K562 (cell line): Measurements from ENCODE around the gene COX5A. TPM values are rescaled to one million over a fixed set of nuclear protein-coding genes. Genes with fewer than 3 reads are reported as not detected.

Source experiments
- ATAC-seq: fragments of 200-7000 bp; cut with Tn5 transposase; 3 replicates; pipeline ENCODE4 v1.9.1; 2020; ENCODE audit warnings: moderate library complexity
- BruUV-seq: library from RNA; stranded (reverse); fragments of 400-500 nt; replicated peaks from 2 replicates; lab custom pipeline; 2021; lab: Mats Ljungman, UMichigan
- CTCF ChIA-PET: fragments of 300-600 bp; formaldehyde crosslinking; extraction: SDS; loops from one replicate; lab custom pipeline; 2021; ENCODE audit warnings: low intra/inter-chr PET ratio; lab: Yijun Ruan, JAX
- POLR2A ChIA-PET: fragments of 300-600, 350-650 bp; sonication (Branson Sonifier 250); formaldehyde crosslinking; extraction: SDS; loops from one replicate; lab custom pipeline; 2021; ENCODE audit warnings: antibody characterized with exemption, inconsistent platforms; lab: Yijun Ruan, JAX
- DNase-seq, 4 experiments: peaks; one replicate each; pipeline versions ENCODE4 v3.0.0 to v3.0.0-alpha.2; 2011 to 2018; ENCODE audit warnings: low spot score in 3 of 4, mixed read lengths in 3 of 4; ENCODE audit errors: extremely low read depth in 1 of 4
- FAIRE-seq: peaks from 2 replicates; lab custom pipeline; 2011; peaks lifted over from hg19 to GRCh38; lab: Jason Lieb, UNC
- H2AFZ ChIP-seq: 2 replicates; pipeline ENCODE4 v1.6.0; 2011; ENCODE audit warnings: low read depth, low read length, control low read depth, inconsistent platforms
- H3K27ac ChIP-seq: fragments of 200-600 bp; 3 replicates; pipeline ENCODE4 v1.8.0; 2011; ENCODE audit warnings: low read depth, mild to moderate bottlenecking, control low read depth, inconsistent platforms, low read length, moderate library complexity, mixed read lengths; ENCODE audit errors: extremely low read depth
- H3K27me3 ChIP-seq, 2 experiments: fragments of 300-600 bp in 1 of 2; 2 replicates in 1 of 2; 3 replicates in 1 of 2; pipeline versions ENCODE4 v1.6.0 to v1.8.0; 2011; ENCODE audit warnings: inconsistent platforms in 2 of 2, low read length in 2 of 2, mild to moderate bottlenecking in 1 of 2, mixed read lengths in 1 of 2, moderate library complexity in 1 of 2; ENCODE audit not compliant: control insufficient read depth in 2 of 2, insufficient read depth in 2 of 2
- H3K36me3 ChIP-seq: fragments of 300-600 bp; 3 replicates; pipeline ENCODE4 v1.8.0; 2011; ENCODE audit warnings: mild to moderate bottlenecking, low read length, inconsistent platforms; ENCODE audit not compliant: control insufficient read depth, insufficient read depth
- H3K4me1 ChIP-seq, 2 experiments: fragments of 200-600 bp in 1 of 2; replicated peaks in 1 of 2; 2 replicates in 1 of 2; 3 replicates in 1 of 2; pipeline versions ENCODE4 v1.5.1 to v1.8.0; 2011; ENCODE audit warnings: inconsistent platforms in 2 of 2, low read length in 2 of 2, mild to moderate bottlenecking in 1 of 2, mixed read lengths in 1 of 2, moderate library complexity in 1 of 2; ENCODE audit not compliant: control insufficient read depth in 2 of 2, insufficient read depth in 2 of 2
- H3K4me2 ChIP-seq: 2 replicates; pipeline ENCODE4 v1.6.1; 2011; ENCODE audit warnings: low read length, control low read depth, inconsistent platforms, mixed read lengths; ENCODE audit not compliant: insufficient read depth
- H3K4me3 ChIP-seq: fragments of 200-600 bp; sonication (generic), shearing (Covaris generic); 2 replicates; pipeline ENCODE4 v1.5.1; 2016; ENCODE audit warnings: control low read depth, inconsistent platforms
- H3K79me2 ChIP-seq: fragments of 200-600 bp; 3 replicates; pipeline ENCODE4 v1.8.0; 2011; ENCODE audit warnings: low read length, inconsistent platforms; ENCODE audit not compliant: control insufficient read depth, insufficient read depth
- H3K9ac ChIP-seq, 2 experiments: 2 replicates each; pipeline versions ENCODE4 v1.6.0 to v1.6.1; 2011; ENCODE audit warnings: low read depth in 2 of 2, low read length in 2 of 2, control low read depth in 1 of 2, inconsistent platforms in 1 of 2, mild to moderate bottlenecking in 1 of 2, mixed read lengths in 1 of 2; ENCODE audit not compliant: insufficient read depth in 1 of 2
- H3K9me1 ChIP-seq: one replicate; pipeline ENCODE4 v1.6.0; 2011; ENCODE audit warnings: inconsistent platforms, mild to moderate bottlenecking, low read length, moderate library complexity; ENCODE audit not compliant: control insufficient read depth, insufficient read depth
- H3K9me3 ChIP-seq: replicated peaks from 2 replicates; pipeline ENCODE4 v1.5.1; 2011; ENCODE audit warnings: low read depth, low read length, inconsistent platforms; ENCODE audit not compliant: control insufficient read depth, insufficient read depth
- H4K20me1 ChIP-seq: replicated peaks from 2 replicates; pipeline ENCODE4 v1.6.1; 2011; ENCODE audit warnings: low read length, inconsistent platforms, mixed read lengths; ENCODE audit not compliant: control insufficient read depth, insufficient read depth
- ADNP ChIP-seq: fragments of 200-800 bp; sonication (Bioruptor generic); IDR thresholded peaks from 2 replicates; pipeline ENCODE4 v1.6.1; 2016; ENCODE audit warnings: missing genetic modification characterization, missing compliant biosample characterization
- CHD2 ChIP-seq: IDR thresholded peaks from 2 replicates; pipeline ENCODE4 v1.6.1; 2011; ENCODE audit warnings: low read depth, low read length
- ELF2 ChIP-seq: fragments of 250-450 bp; sonication (Bioruptor Pico); IDR thresholded peaks from 2 replicates; pipeline ENCODE4 v1.5.0; 2021; ENCODE audit warnings: mild to moderate bottlenecking
- IRF2 ChIP-seq: sonication (generic); formaldehyde crosslinking; IDR thresholded peaks from 2 replicates; pipeline ENCODE4 v1.8.1; 2022; ENCODE audit warnings: mild to moderate bottlenecking, missing genetic modification reagents
- KDM5B ChIP-seq: fragments of 200-600 bp; sonication (generic); IDR thresholded peaks from 2 replicates; pipeline ENCODE4 v1.6.1; 2012; ENCODE audit warnings: low read depth, mild to moderate bottlenecking, moderate library complexity, low read length, control low read depth, inconsistent platforms; ENCODE audit not compliant: insufficient replicate concordance
- MTA2 ChIP-seq: fragments of 450-650 bp; IDR thresholded peaks from 2 replicates; pipeline ENCODE4 v1.6.1; 2016; ENCODE audit warnings: low read depth
- SNIP1 ChIP-seq: fragments of 450-650 bp; IDR thresholded peaks from 2 replicates; pipeline ENCODE4 v1.7.1; 2017; ENCODE audit warnings: low read depth, mild to moderate bottlenecking
- SREBF1 ChIP-seq: fragments of 150-350 bp; IDR thresholded peaks from 2 replicates; pipeline ENCODE4 v1.6.1; 2014; ENCODE audit warnings: antibody characterized with exemption, low read depth, low read length, borderline replicate concordance
- STAG1 ChIP-seq: sonication (generic); formaldehyde crosslinking; IDR thresholded peaks from 2 replicates; pipeline ENCODE4 v1.5.0; 2020; ENCODE audit warnings: missing genetic modification reagents, borderline replicate concordance
- TCFL5 ChIP-seq: fragments of 250-450 bp; sonication (Bioruptor Pico); conservative IDR thresholded peaks from 2 replicates; pipeline ENCODE4 v1.6.1; 2021; ENCODE audit warnings: mild to moderate bottlenecking, moderate library complexity, matching md5 sums
- TEAD2 ChIP-seq: fragments of 450-650 bp; IDR thresholded peaks from 2 replicates; pipeline ENCODE4 v1.6.1; 2016; ENCODE audit warnings: missing genetic modification characterization, control low read depth, missing compliant biosample characterization
- ZNF146 ChIP-seq: IDR thresholded peaks from one replicate; pipeline ENCODE4 v1.6.1; 2018; ENCODE audit warnings: missing compliant biosample characterization; ENCODE audit not compliant: unreplicated experiment
- ZNF184 ChIP-seq: sonication (generic); formaldehyde crosslinking; IDR thresholded peaks from 2 replicates; pipeline ENCODE4 v1.5.0; 2020; ENCODE audit warnings: missing genetic modification reagents
- ZNF583 ChIP-seq: fragments of 250-450 bp; sonication (Bioruptor Pico); IDR thresholded peaks from 2 replicates; pipeline ENCODE4 v1.4.0; 2020
- ZNF584 ChIP-seq: fragments of 200-800 bp; sonication (Bioruptor generic); IDR thresholded peaks from 2 replicates; pipeline ENCODE4 v1.6.1; 2016; ENCODE audit warnings: low read depth, mild to moderate bottlenecking, missing genetic modification characterization, missing compliant biosample characterization
- ZNF717 ChIP-seq: fragments of 250-450 bp; sonication (Bioruptor Pico); IDR thresholded peaks from 2 replicates; pipeline ENCODE4 v1.5.0; 2021
- WGBS: fragments of 100-300 bp; shearing (Covaris generic); methylation state at CpG from one replicate; pipeline ENCODE4 v1.1.6; 2016; ENCODE audit warnings: low coverage, mixed read lengths; ENCODE audit not compliant: insufficient coverage; ENCODE audit errors: missing lambda C conversion rate; 5-methylcytosine and 5-hydroxymethylcytosine counted together
- in situ Hi-C: fragments of 300-500 bp; cut with MboI; formaldehyde crosslinking; loops from 4 replicates; pipeline ENCODE4 v1.15.0; 2018; ENCODE audit warnings: inconsistent platforms, mixed read lengths
- intact Hi-C: fragments of 100-400 bp; cut with micrococcal nuclease; formaldehyde crosslinking; loops from 2 replicates; pipeline ENCODE4 v1.14.2; 2022
- polyA plus RNA-seq, 8 experiments: library from polyadenylated mRNA; depleted of rRNA in 4 of 8; stranded (reverse) in 5 of 8; unstranded in 3 of 8; fragments of >200 nt; fragmentation: Nextera tagmentation in 2 of 8; fragmentation: Illumina TruSeq in 1 of 8; extraction: Ambion mirVana in 2 of 8; extraction: Trizol in 1 of 8; gene quantifications; 2 replicates each; pipeline versions ENCODE4 v1.2.1 to v1.2.3, GENCODE V29; 2011 to 2014; ENCODE audit warnings: inconsistent platforms in 1 of 8, missing spikeins in 1 of 8
- total RNA-seq, 7 experiments: library from RNA; depleted of rRNA in 6 of 7; stranded (reverse); fragments of >200 nt in 6 of 7; fragmentation: Illumina TruSeq in 2 of 7; extraction: Trizol in 2 of 7; gene quantifications; 2 replicates each; pipeline versions ENCODE4 v1.2.1 to v1.2.3, GENCODE V29; 2011 to 2021; ENCODE audit warnings: low replicate concordance in 1 of 7
- TF ChIP-seq, protein P1 (sequence below): fragments of 450-650 bp; IDR thresholded peaks from 2 replicates; pipeline ENCODE4 v1.6.1; 2016; ENCODE audit warnings: mild to moderate bottlenecking
- TF ChIP-seq, protein P2 (sequence below): fragments of 250-450 bp; sonication (Bioruptor Pico); IDR thresholded peaks from 2 replicates; pipeline ENCODE4 v1.6.1; 2021; ENCODE audit warnings: mild to moderate bottlenecking
- TF ChIP-seq, protein P3 (sequence below): fragments of 450-650 bp; IDR thresholded peaks from 2 replicates; pipeline ENCODE4 v1.6.1; 2018; ENCODE audit warnings: mild to moderate bottlenecking, low read depth; ENCODE audit not compliant: partially characterized antibody
- TF ChIP-seq, protein P4 (sequence below): sonication (generic); formaldehyde crosslinking; IDR thresholded peaks from 2 replicates; pipeline ENCODE4 v1.8.1; 2023; ENCODE audit warnings: mild to moderate bottlenecking, missing genetic modification reagents

The COX5A gene
- total and polyA plus RNA-seq, 9 of the 15 experiments (the other 6 are each of a cell fraction or from before 2014, with no cell fraction given): 86.8 to 553 (median 371) TPM

DNA sequence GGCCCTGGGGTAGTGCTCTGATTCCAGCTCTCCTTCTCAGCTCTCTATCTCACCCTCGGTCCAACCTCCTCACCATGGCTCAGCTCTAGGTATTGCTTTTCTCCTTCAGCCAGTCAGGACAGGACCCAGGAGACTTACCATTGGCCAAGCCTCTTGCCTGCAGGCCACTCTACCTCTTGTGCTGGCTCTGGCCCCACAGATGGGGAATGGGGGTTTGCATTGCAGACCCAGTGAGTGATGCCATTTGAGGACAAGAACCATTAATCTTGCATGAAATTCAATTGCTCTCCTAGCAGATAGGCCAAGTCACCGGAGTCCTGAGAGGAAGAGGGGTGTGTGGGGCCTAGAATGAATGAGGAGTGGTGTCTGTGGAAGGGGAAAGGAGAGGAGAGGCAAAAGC, 24.8 kb upstream of the COX5A start:
- CTCF ChIA-PET: no interaction called here
- H3K9me3 ChIP-seq: no peaks in the 10 kb centered on the region
- in situ Hi-C loops (no loop called here), intact Hi-C loops (no loop called here)
- FAIRE-seq (no peak), ATAC-seq (no peak), DNase-seq (no peak)
- no peak overlapping the region for H3K4me3 ChIP-seq
- POLR2A ChIA-PET: interaction anchor here (1.6 kb wide), 1 partner anchor 8 kb away, joined by 6 read pairs; no protein-coding TSS in a partner anchor
- no peak overlapping the region for H3K9ac ChIP-seq
- no TSS peak for BruUV-seq
- H3K36me3 ChIP-seq: no peaks in the 10 kb centered on the region
- no peak overlapping the region for H2AFZ ChIP-seq
- H3K9me1 ChIP-seq: no peaks in the 10 kb centered on the region
- H3K4me1 ChIP-seq: peaks cover 0 to 14% of the 10 kb centered on the region in 2 experiments; a peak in 2 of 5 replicates
- 0% methylated on average over 2 of the region's 2 CpGs for WGBS
- peaks cover 7% of the 10 kb centered on the region for H4K20me1 ChIP-seq
- no peaks in the 10 kb centered on the region for H3K79me2 ChIP-seq
- H3K27ac ChIP-seq: no peak overlapping the region
- TF ChIP-seq STAG1 (no peak), ZNF146 (no peak), SREBF1 (no peak), ZNF184 (CRISPR knock-in tag) (no peak), ELF2 (CRISPR knock-in tag) (no peak), MTA2 (no peak), SNIP1 (no peak), TCFL5 (no peak), IRF2 (no peak), KDM5B (no peak), ZNF717 (CRISPR knock-in tag) (no peak), ZNF583 (CRISPR knock-in tag) (no peak), ADNP (tag) (no peak), ZNF584 (CRISPR knock-in tag) (no peak), CHD2 (no peak), TEAD2 (tag) (no peak)
- TF ChIP-seq, protein P1, sequence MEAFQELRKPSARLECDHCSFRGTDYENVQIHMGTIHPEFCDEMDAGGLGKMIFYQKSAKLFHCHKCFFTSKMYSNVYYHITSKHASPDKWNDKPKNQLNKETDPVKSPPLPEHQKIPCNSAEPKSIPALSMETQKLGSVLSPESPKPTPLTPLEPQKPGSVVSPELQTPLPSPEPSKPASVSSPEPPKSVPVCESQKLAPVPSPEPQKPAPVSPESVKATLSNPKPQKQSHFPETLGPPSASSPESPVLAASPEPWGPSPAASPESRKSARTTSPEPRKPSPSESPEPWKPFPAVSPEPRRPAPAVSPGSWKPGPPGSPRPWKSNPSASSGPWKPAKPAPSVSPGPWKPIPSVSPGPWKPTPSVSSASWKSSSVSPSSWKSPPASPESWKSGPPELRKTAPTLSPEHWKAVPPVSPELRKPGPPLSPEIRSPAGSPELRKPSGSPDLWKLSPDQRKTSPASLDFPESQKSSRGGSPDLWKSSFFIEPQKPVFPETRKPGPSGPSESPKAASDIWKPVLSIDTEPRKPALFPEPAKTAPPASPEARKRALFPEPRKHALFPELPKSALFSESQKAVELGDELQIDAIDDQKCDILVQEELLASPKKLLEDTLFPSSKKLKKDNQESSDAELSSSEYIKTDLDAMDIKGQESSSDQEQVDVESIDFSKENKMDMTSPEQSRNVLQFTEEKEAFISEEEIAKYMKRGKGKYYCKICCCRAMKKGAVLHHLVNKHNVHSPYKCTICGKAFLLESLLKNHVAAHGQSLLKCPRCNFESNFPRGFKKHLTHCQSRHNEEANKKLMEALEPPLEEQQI: no peak
- TF ChIP-seq, protein P2, sequence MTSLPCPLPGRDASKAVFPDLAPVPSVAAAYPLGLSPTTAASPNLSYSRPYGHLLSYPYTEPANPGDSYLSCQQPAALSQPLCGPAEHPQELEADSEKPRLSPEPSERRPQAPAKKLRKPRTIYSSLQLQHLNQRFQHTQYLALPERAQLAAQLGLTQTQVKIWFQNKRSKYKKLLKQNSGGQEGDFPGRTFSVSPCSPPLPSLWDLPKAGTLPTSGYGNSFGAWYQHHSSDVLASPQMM (CRISPR knock-in tag): no peak
- TF ChIP-seq, protein P3, sequence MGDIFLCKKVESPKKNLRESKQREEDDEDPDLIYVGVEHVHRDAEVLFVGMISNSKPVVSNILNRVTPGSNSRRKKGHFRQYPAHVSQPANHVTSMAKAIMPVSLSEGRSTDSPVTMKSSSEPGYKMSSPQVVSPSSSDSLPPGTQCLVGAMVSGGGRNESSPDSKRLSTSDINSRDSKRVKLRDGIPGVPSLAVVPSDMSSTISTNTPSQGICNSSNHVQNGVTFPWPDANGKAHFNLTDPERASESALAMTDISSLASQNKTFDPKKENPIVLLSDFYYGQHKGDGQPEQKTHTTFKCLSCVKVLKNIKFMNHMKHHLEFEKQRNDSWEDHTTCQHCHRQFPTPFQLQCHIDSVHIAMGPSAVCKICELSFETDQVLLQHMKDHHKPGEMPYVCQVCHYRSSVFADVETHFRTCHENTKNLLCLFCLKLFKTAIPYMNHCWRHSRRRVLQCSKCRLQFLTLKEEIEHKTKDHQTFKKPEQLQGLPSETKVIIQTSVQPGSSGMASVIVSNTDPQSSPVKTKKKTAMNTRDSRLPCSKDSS: no peak
- TF ChIP-seq, protein P4, sequence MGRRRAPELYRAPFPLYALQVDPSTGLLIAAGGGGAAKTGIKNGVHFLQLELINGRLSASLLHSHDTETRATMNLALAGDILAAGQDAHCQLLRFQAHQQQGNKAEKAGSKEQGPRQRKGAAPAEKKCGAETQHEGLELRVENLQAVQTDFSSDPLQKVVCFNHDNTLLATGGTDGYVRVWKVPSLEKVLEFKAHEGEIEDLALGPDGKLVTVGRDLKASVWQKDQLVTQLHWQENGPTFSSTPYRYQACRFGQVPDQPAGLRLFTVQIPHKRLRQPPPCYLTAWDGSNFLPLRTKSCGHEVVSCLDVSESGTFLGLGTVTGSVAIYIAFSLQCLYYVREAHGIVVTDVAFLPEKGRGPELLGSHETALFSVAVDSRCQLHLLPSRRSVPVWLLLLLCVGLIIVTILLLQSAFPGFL (CRISPR knock-in tag): no peak
- no peak overlapping the region for H3K4me2 ChIP-seq
- H3K27me3 ChIP-seq: peaks cover 32 to 49% of the 10 kb centered on the region in 2 experiments
